Sigmoid colon (tissue), 7 donors: ENCODE measurements around the gene AGTPBP1. TPM values are rescaled to one million over a fixed set of nuclear protein-coding genes. Genes with fewer than 3 reads are reported as not detected.
"Not testable (repeated sequence)": the region's sequence is repeated elsewhere in the genome, so short reads cannot be mapped to it uniquely, and the experiment has no call there.

Experiments
- DNase-seq: peaks from one replicate; pipeline ENCODE4 v3.0.0-alpha.2; 2019
- H3K27ac ChIP-seq, 4 donors: fragments of 200-600 bp; sonication (generic); one replicate each; pipeline ENCODE4 v1.5.1; 2016 to 2019; ENCODE audit warnings: mild to moderate bottlenecking in 1 of 4
- H3K27me3 ChIP-seq, 3 donors: fragments of 200-600 bp; sonication (generic); one replicate each; pipeline ENCODE4 v1.5.1; 2019; ENCODE audit warnings: mild to moderate bottlenecking in 1 of 3
- H3K36me3 ChIP-seq, 4 donors: fragments of 200-600 bp; sonication (generic); one replicate each; pipeline ENCODE4 v1.5.1; 2016 to 2019
- H3K4me1 ChIP-seq, 4 donors: fragments of 200-600 bp; sonication (generic); one replicate each; pipeline ENCODE4 v1.5.1; 2017 to 2019
- H3K4me3 ChIP-seq, 4 donors: fragments of 200-600 bp; sonication (generic); one replicate each; pipeline ENCODE4 v1.5.1; 2017 to 2019; ENCODE audit warnings: mild to moderate bottlenecking in 2 of 4, moderate library complexity in 1 of 4
- H3K9me3 ChIP-seq, 4 donors: fragments of 200-600 bp in 3 of 4; sonication (generic) in 3 of 4; one replicate each; pipeline versions ENCODE4 v1.5.1 to v1.6.1; 2013 to 2019
- EP300 ChIP-seq, 4 donors: sonication (generic); formaldehyde crosslinking; IDR thresholded peaks; one replicate each; pipeline ENCODE4 v1.6.1; 2017; ENCODE audit warnings: antibody characterized with exemption in 4 of 4
- POLR2A ChIP-seq, 2 donors: fragments of 450-650 bp; IDR thresholded peaks; one replicate each; pipeline ENCODE4 v1.6.1; 2016; ENCODE audit warnings: antibody characterized with exemption in 2 of 2, mild to moderate bottlenecking in 2 of 2, moderate library complexity in 2 of 2
- POLR2AphosphoS5 ChIP-seq, 4 donors: sonication (generic); formaldehyde crosslinking; IDR thresholded peaks; one replicate each; pipeline ENCODE4 v1.6.1; 2017; ENCODE audit warnings: antibody characterized with exemption in 4 of 4
- WGBS, 2 donors: extraction: QIAGEN DNeasy Blood & Tissue Kit; methylation state at CpG; one replicate each; pipeline ENCODE4 v1.1.7; 2013; 5-methylcytosine and 5-hydroxymethylcytosine counted together
- intact Hi-C: fragments of 100-400 bp; cut with DNase I; formaldehyde crosslinking; loops from one replicate; pipeline ENCODE4 v1.15.1; 2023
- polyA plus RNA-seq, 3 donors: library from polyadenylated mRNA; stranded (reverse); fragments of 200-250 nt; gene quantifications; one replicate each; pipeline ENCODE4 v1.2.3, GENCODE V29; 2013
- total RNA-seq, 4 donors: library from RNA; depleted of rRNA; stranded (reverse); fragments of >200 nt; gene quantifications; one replicate each; pipeline ENCODE4 v1.1.0, GENCODE V29; 2016
- TF ChIP-seq, protein P1 (sequence below), 4 experiments: fragments of 450-650 bp in 3 of 4; fragments of 200-600 bp in 1 of 4; IDR thresholded peaks; one replicate each; pipeline ENCODE4 v1.5.1; 2016 to 2019; ENCODE audit warnings: antibody characterized with exemption in 4 of 4, mild to moderate bottlenecking in 3 of 4, moderate library complexity in 2 of 4
- donor health status: healthy with polysubstance abuse.
- donor health status: Bipolar disorder and iron deficiency.
- donor health status: healthy.

Gene AGTPBP1
- total and polyA plus RNA-seq, 7 donors = 3.6 to 24.7 (median 17.1) TPM

- Histone ChIP-seq H3K27me3 (no peaks in the 10 kb centered on the region), H3K36me3 (no peaks in the 10 kb centered on the region), H3K27ac (no peak overlapping the region), H3K9me3 (no peaks in the 10 kb centered on the region), H3K4me1 (peaks cover 0 to 19% (median 4%) of the 10 kb centered on the region in 4 donors), H3K4me3 (no peak overlapping the region)
- TF ChIP-seq POLR2AphosphoS5 (IDR thresholded peaks at IDR 0.05) (no peak), EP300 (IDR thresholded peaks at IDR 0.05) (no peak)
- no peak for DNase-seq
- 63 to 75% methylated on average over 2 of the region's 2 CpGs for WGBS, 2 donors
- intact Hi-C loops = no loop called here
Measured at GRCh38 chr9:85727500-85727899, 14.3 kb downstream of the AGTPBP1 start.

DNA sequence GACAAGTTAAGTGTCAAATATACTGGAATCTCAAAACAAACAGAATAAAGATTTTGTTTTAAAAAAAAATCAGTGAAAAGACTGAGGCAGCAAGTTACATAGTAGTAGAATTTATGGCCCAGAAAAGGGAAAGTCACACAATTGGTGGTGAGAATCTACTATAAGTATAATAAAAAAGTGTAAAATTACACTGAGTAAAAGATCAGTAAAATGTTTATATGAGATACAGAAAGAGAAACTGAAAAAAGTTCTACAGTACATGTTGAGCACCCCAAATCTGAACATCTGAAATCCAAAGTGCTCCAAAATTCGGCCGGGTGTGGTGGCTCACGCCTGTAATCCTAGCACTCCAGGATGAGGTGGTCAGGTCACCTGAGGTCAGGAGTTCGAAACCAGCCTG lies 15.0 kb downstream of the AGTPBP1 start:
- TF ChIP-seq POLR2AphosphoS5 (IDR thresholded peaks at IDR 0.05) (no peak), EP300 (IDR thresholded peaks at IDR 0.05) (no peak), POLR2A (IDR thresholded peaks at IDR 0.05) (no peak)
- TF ChIP-seq, protein P1, sequence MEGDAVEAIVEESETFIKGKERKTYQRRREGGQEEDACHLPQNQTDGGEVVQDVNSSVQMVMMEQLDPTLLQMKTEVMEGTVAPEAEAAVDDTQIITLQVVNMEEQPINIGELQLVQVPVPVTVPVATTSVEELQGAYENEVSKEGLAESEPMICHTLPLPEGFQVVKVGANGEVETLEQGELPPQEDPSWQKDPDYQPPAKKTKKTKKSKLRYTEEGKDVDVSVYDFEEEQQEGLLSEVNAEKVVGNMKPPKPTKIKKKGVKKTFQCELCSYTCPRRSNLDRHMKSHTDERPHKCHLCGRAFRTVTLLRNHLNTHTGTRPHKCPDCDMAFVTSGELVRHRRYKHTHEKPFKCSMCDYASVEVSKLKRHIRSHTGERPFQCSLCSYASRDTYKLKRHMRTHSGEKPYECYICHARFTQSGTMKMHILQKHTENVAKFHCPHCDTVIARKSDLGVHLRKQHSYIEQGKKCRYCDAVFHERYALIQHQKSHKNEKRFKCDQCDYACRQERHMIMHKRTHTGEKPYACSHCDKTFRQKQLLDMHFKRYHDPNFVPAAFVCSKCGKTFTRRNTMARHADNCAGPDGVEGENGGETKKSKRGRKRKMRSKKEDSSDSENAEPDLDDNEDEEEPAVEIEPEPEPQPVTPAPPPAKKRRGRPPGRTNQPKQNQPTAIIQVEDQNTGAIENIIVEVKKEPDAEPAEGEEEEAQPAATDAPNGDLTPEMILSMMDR (IDR thresholded peaks at IDR 0.05) = no peak
- H3K27me3 ChIP-seq = no peaks in the 10 kb centered on the region
- WGBS, 2 donors = 91% methylated on average over 4 of the region's 4 CpGs

DNA sequence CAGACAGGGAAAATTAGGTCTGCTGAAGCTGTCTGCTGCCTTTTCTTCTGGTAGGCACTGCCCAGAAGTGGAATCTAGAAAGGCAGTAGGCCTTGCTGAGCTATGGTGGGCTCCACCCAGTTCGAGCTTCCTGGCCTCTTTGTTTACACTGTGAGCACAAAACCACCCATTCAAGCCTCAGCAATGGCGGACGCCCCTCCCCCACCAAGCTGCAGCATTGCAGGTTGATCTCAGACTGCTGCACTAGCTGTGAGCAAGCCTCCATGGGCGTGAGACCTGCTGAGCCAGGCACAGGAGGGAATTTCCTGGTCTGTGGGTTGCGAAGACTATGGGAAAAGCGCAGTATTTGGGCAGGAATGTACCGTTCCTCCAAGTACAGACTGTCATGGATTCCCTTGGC lies 18.5 kb downstream of the AGTPBP1 start:
- WGBS, 2 donors = 79 to 80% methylated on average over 7 of the region's 7 CpGs

More for the DNA sequence above, 15.0 kb downstream of the AGTPBP1 start:
- no peak for DNase-seq
- no peaks in the 10 kb centered on the region for H3K36me3 ChIP-seq
- H3K4me1 ChIP-seq = peaks cover 0 to 19% (median 4%) of the 10 kb centered on the region in 4 donors
- intact Hi-C loops = no loop called here
- no peak overlapping the region for H3K4me3 ChIP-seq
- no peaks in the 10 kb centered on the region for H3K9me3 ChIP-seq
- H3K27ac ChIP-seq = no peak overlapping the region

GRCh38 chr9:85719411-85719810 lies 22.3 kb downstream of the AGTPBP1 start:
- H3K4me1 ChIP-seq, H3K36me3 ChIP-seq, DNase-seq, intact Hi-C loops, H3K9me3 ChIP-seq, H3K27me3 ChIP-seq, H3K4me3 ChIP-seq, H3K27ac ChIP-seq: not testable (repeated sequence)

More for the DNA sequence above, 18.5 kb downstream of the AGTPBP1 start:
- Histone ChIP-seq H3K9me3 (no peaks in the 10 kb centered on the region), H3K27ac (no peak overlapping the region), H3K27me3 (no peaks in the 10 kb centered on the region), H3K4me1 (peaks cover 0 to 19% (median 4%) of the 10 kb centered on the region in 4 donors), H3K4me3 (no peak overlapping the region), H3K36me3 (no peaks in the 10 kb centered on the region)
- intact Hi-C loops = no loop called here
- no peak for DNase-seq
- TF ChIP-seq POLR2AphosphoS5 (IDR thresholded peaks at IDR 0.05) = no peak
- TF ChIP-seq, protein P1 (IDR thresholded peaks at IDR 0.05) = no peak
- TF ChIP-seq POLR2A (IDR thresholded peaks at IDR 0.05) = no peak
- no peak for TF ChIP-seq EP300 (IDR thresholded peaks at IDR 0.05)

- H3K36me3 ChIP-seq, H3K4me3 ChIP-seq, DNase-seq, H3K27me3 ChIP-seq, intact Hi-C loops, H3K27ac ChIP-seq, H3K9me3 ChIP-seq, H3K4me1 ChIP-seq: not testable (repeated sequence)
- 89 to 96% methylated on average over 4 of the region's 4 CpGs for WGBS, 2 donors
Measured at GRCh38 chr9:85717818-85718217, 23.9 kb downstream of the AGTPBP1 start.

- H3K36me3 ChIP-seq = no peaks in the 10 kb centered on the region
- DNase-seq = no peak
- no peak overlapping the region for H3K4me3 ChIP-seq
- no peaks in the 10 kb centered on the region for H3K27me3 ChIP-seq
- intact Hi-C loops = no loop called here
- H3K4me1 ChIP-seq = no peaks in the 10 kb centered on the region
- H3K9me3 ChIP-seq = no peaks in the 10 kb centered on the region
- 92 to 95% methylated on average over 6 of the region's 6 CpGs for WGBS, 2 donors
- TF ChIP-seq EP300 (IDR thresholded peaks at IDR 0.05) (no peak), POLR2A (IDR thresholded peaks at IDR 0.05) (no peak), POLR2AphosphoS5 (IDR thresholded peaks at IDR 0.05) (no peak)
- TF ChIP-seq, protein P1 (IDR thresholded peaks at IDR 0.05) = no peak
- no peak overlapping the region for H3K27ac ChIP-seq
Measured at GRCh38 chr9:85717220-85717619, 24.5 kb downstream of the AGTPBP1 start.
